Spleen (tissue), 11 donors: ENCODE data around the gene KIFC1. TPM values are rescaled to one million over a fixed set of nuclear protein-coding genes. Genes with fewer than 3 reads are reported as not detected.

Source experiments
- DNase-seq: peaks from one replicate; pipeline ENCODE4 v3.0.0-alpha.2; 2020
- H3K27ac ChIP-seq, 8 donors: fragments of 200-600 bp; sonication (generic) in 7 of 8; 1 replicate in 4 of 8; 2 replicates in 4 of 8; pipeline versions ENCODE4 v1.5.0 to v1.8.0; 2016 to 2021; ENCODE audit warnings: inconsistent platforms in 4 of 8, mild to moderate bottlenecking in 4 of 8, moderate library complexity in 1 of 8
- H3K27me3 ChIP-seq, 7 donors: fragments of 200-600 bp; sonication (generic) in 6 of 7; replicated peaks in 1 of 7; 1 replicate in 4 of 7; 2 replicates in 3 of 7; pipeline versions ENCODE4 v1.5.0 to v1.8.0; 2016 to 2021; ENCODE audit warnings: inconsistent platforms in 3 of 7, mild to moderate bottlenecking in 1 of 7
- H3K36me3 ChIP-seq, 6 donors: fragments of 200-600 bp; sonication (generic) in 5 of 6; 1 replicate in 4 of 6; 2 replicates in 2 of 6; pipeline versions ENCODE4 v1.5.0 to v1.8.0; 2016 to 2021; ENCODE audit warnings: inconsistent platforms in 2 of 6
- H3K4me1 ChIP-seq, 6 donors: fragments of 200-600 bp; sonication (generic) in 5 of 6; 1 replicate in 3 of 6; 2 replicates in 3 of 6; pipeline versions ENCODE4 v1.5.0 to v1.8.0; 2016 to 2021; ENCODE audit warnings: inconsistent platforms in 3 of 6
- H3K4me3 ChIP-seq, 8 donors: fragments of 200-600 bp; sonication (generic) in 7 of 8; 1 replicate in 4 of 8; 2 replicates in 4 of 8; pipeline versions ENCODE4 v1.5.0 to v1.8.0; 2016 to 2021; ENCODE audit warnings: inconsistent platforms in 4 of 8, mild to moderate bottlenecking in 4 of 8, moderate library complexity in 2 of 8
- H3K9me3 ChIP-seq, 8 donors: fragments of 200-600 bp; sonication (generic) in 7 of 8; 1 replicate in 4 of 8; 2 replicates in 4 of 8; pipeline versions ENCODE4 v1.5.0 to v1.8.0; 2016 to 2021; ENCODE audit warnings: inconsistent platforms in 4 of 8
- CTCF ChIP-seq, 11 experiments: fragments of 200-600 bp in 7 of 11; fragments of 450-650 bp in 4 of 11; sonication (generic) in 4 of 11; IDR thresholded peaks in 8 of 11; conservative IDR thresholded peaks in 3 of 11; 1 replicate in 7 of 11; 2 replicates in 4 of 11; pipeline versions ENCODE4 v1.4.0 to v1.8.0; 2016 to 2021; ENCODE audit warnings: antibody characterized with exemption in 11 of 11, inconsistent platforms in 4 of 11, mild to moderate bottlenecking in 1 of 11
- POLR2A ChIP-seq, 3 donors: fragments of 450-650 bp; IDR thresholded peaks; one replicate each; pipeline ENCODE4 v1.5.1; 2017; ENCODE audit warnings: antibody characterized with exemption in 3 of 3, mild to moderate bottlenecking in 1 of 3
- POLR2AphosphoS5 ChIP-seq, 3 donors: sonication (generic); formaldehyde crosslinking; IDR thresholded peaks; one replicate each; pipeline ENCODE4 v1.5.1; 2017; ENCODE audit warnings: antibody characterized with exemption in 3 of 3
- WGBS, 5 donors: extraction: QIAGEN DNeasy Blood & Tissue Kit in 3 of 5; methylation state at CpG; one replicate each; pipeline versions ENCODE4 v1.1.5 to v1.1.7; 2013 to 2018; 5-methylcytosine and 5-hydroxymethylcytosine counted together
- intact Hi-C: fragments of 100-400 bp; cut with DNase I; formaldehyde crosslinking; loops from one replicate; pipeline ENCODE4 v1.15.0; 2023; ENCODE audit warnings: low total_unique reads
- polyA plus RNA-seq, 3 donors: library from polyadenylated mRNA; stranded (reverse); fragments of 200-250 nt; gene quantifications; one replicate each; pipeline ENCODE4 v1.2.1, GENCODE V29; 2013
- total RNA-seq, 7 donors: library from RNA; depleted of rRNA in 3 of 7; stranded (reverse); fragments of >200 nt in 3 of 7; fragmentation: NEBNext Ultra II Directional in 4 of 7; extraction: Animal tissue kit (Norgen Biotek cat#: 25700) in 4 of 7; gene quantifications; one replicate each; pipeline versions ENCODE4 v1.1.0 to v1.2.1, GENCODE V29; 2016 to 2021
- donor health status: healthy with polysubstance abuse.
- donor health status: DM: no; HTN: no; CAD: no; lungs with moderate emphysema.
- donor health status: DM: no; HTN: no; CAD: no.
- donor health status: Bipolar disorder and iron deficiency.
- donor health status: healthy.
- donor health status: DM: no; HTN: no; CAD: no.
- donor health status: DM: yes; HTN: yes; CAD: no.

KIFC1 gene
- total and polyA plus RNA-seq, 10 donors, result 1.2 to 11.3 (median 5.4) TPM

- WGBS, 5 donors, result 85 to 93% (median 89%) methylated on average over 2 of the region's 2 CpGs
- Histone ChIP-seq H3K9me3 (no peaks in the 10 kb centered on the region), H3K27me3 (no peaks in the 10 kb centered on the region), H3K4me3 (no peak overlapping the region), H3K36me3 (no peaks in the 10 kb centered on the region), H3K4me1 (peaks cover 0 to 7% (median 5%) of the 10 kb centered on the region in 6 donors), H3K27ac (no peak overlapping the region)
- DNase-seq, result no peak
- TF ChIP-seq POLR2A (IDR thresholded peaks at IDR 0.05) (no peak), POLR2AphosphoS5 (IDR thresholded peaks at IDR 0.05) (no peak), CTCF (IDR thresholded peaks at IDR 0.05 in 8 of 11, conservative IDR thresholded peaks at IDR 0.05 in 3 of 11) (no peak)
- intact Hi-C loops, result no loop called here
Measured at GRCh38 chr6:33380272-33380981, 11.2 kb upstream of the KIFC1 start.

- 74 to 89% (median 80%) methylated on average over 9 to 10 of the region's 10 CpGs for WGBS, 5 donors
- TF ChIP-seq CTCF (IDR thresholded peaks at IDR 0.05 in 8 of 11, conservative IDR thresholded peaks at IDR 0.05 in 3 of 11) (no peak), POLR2AphosphoS5 (IDR thresholded peaks at IDR 0.05) (no peak), POLR2A (IDR thresholded peaks at IDR 0.05) (no peak)
- Histone ChIP-seq H3K4me3 (no peak overlapping the region), H3K4me1 (no peaks in the 10 kb centered on the region), H3K36me3 (no peaks in the 10 kb centered on the region), H3K27me3 (no peaks in the 10 kb centered on the region), H3K9me3 (no peaks in the 10 kb centered on the region), H3K27ac (no peak overlapping the region)
- intact Hi-C loops, result no loop called here
- DNase-seq, result no peak
Measured at GRCh38 chr6:33383427-33384185, 8.0 kb upstream of the KIFC1 start.

GRCh38 chr6:33384581-33385020 lies 7.0 kb upstream of the KIFC1 start:
- H3K27ac ChIP-seq, result no peak overlapping the region
- no peak overlapping the region for H3K4me3 ChIP-seq
- H3K27me3 ChIP-seq, result no peaks in the 10 kb centered on the region
- H3K9me3 ChIP-seq, result no peaks in the 10 kb centered on the region
- intact Hi-C loops, result no loop called here
- no peaks in the 10 kb centered on the region for H3K36me3 ChIP-seq
- 55 to 77% (median 63%) methylated on average over 4 of the region's 4 CpGs for WGBS, 5 donors
- H3K4me1 ChIP-seq, result no peaks in the 10 kb centered on the region
- no peak for DNase-seq
- TF ChIP-seq POLR2AphosphoS5 (IDR thresholded peaks at IDR 0.05), result no peak
- no peak for TF ChIP-seq POLR2A (IDR thresholded peaks at IDR 0.05)
- TF ChIP-seq CTCF (IDR thresholded peaks at IDR 0.05 in 8 of 11, conservative IDR thresholded peaks at IDR 0.05 in 3 of 11), result peak in 3 of 11 experiments; percentile 5 to 16 (median 12)

- DNase-seq, result no peak
- H3K27ac ChIP-seq, result peak overlapping the region in 4 of 8 donors; percentile 91 to 95 (median 92)
- TF ChIP-seq POLR2A (IDR thresholded peaks at IDR 0.05), result no peak
- TF ChIP-seq CTCF (IDR thresholded peaks at IDR 0.05 in 8 of 11, conservative IDR thresholded peaks at IDR 0.05 in 3 of 11), result no peak
- no peak for TF ChIP-seq POLR2AphosphoS5 (IDR thresholded peaks at IDR 0.05)
- H3K36me3 ChIP-seq, result no peaks in the 10 kb centered on the region
- no peaks in the 10 kb centered on the region for H3K9me3 ChIP-seq
- WGBS, 5 donors, result 66 to 96% (median 84%) methylated on average over 2 of the region's 2 CpGs
- no peaks in the 10 kb centered on the region for H3K27me3 ChIP-seq
- H3K4me3 ChIP-seq, result no peak overlapping the region
- intact Hi-C loops, result no loop called here
- H3K4me1 ChIP-seq, result peaks cover 5 to 43% (median 29%) of the 10 kb centered on the region in 6 donors
Measured at GRCh38 chr6:33390173-33390572, 1.4 kb upstream of the KIFC1 start.
